GM21360 (cell line): Measurements from ENCODE around the gene USP40.

Experiments used
- ATAC-seq: cut with Tn5 transposase; IDR thresholded peaks from one replicate; pipeline ENCODE4 v1.9.1; 2021; ENCODE audit warnings: mild to moderate bottlenecking, moderate library complexity; ENCODE audit not compliant: unreplicated experiment

The USP40 gene

GRCh38 chr2:233501198-233502076 lies 65.1 kb downstream of the USP40 start:
- no peak for ATAC-seq

GRCh38 chr2:233499928-233500327 lies 66.7 kb downstream of the USP40 start:
- ATAC-seq: no peak

DNA sequence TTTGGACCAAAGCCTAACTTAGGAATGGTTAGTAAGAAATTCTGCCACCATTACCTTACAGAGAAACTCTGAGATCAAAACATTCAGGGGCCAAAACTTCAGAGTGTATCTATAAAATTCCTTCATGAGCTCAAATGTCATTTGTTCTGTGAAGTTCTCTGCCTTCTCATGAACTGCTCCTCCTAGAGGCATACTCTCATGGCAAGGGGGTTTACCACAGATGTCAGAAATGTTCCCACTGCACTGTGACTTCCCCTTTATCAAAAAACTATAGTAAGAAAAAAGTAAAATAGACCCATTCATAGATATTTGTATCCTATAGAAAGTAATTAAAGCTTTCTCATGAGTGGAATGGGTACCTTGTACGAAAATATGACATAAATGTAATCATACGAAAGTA lies 68.5 kb downstream of the USP40 start:
- no peak for ATAC-seq

DNA sequence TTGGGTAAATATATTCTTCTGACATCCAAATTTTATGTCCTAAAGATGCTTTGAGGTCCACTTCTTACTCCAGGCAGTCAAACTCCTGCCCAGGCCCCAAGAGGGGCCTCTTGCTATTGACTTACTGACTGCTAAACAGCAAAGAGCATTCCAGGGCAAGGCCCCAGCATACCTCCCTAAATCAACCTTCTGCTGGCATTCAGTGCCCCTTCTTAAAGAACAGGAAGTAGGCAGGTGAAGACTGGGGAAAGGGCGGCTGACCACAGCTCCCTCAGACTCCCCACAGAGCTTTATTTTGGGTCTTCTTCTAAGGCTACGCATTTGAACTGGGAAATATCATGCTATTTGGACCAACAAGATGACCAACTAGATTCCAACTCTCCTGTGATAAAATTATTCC lies 68.9 kb downstream of the USP40 start:
- no peak for ATAC-seq

GRCh38 chr2:233495503-233496496 lies 70.8 kb downstream of the USP40 start:
- ATAC-seq: no peak

DNA sequence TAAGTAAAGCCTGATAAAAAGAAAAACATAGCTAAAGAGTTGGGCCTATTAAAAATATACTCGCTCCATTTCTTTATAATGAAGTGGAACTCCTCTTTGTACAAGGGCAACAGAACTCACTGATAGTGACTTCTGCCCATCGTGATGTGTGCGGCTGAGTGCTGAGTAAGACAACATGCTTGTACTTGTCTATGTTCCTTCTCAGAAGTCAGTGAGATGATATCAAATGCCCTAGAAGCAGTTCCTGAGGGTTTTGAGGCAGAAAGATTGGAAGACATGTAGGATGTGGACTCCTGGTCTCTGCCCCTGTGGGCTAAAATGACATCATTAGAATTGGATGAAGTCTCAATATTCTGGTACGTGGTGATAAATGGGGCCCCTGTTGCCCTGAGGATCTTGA lies 73.8 kb downstream of the USP40 start:
- no peak for ATAC-seq

DNA sequence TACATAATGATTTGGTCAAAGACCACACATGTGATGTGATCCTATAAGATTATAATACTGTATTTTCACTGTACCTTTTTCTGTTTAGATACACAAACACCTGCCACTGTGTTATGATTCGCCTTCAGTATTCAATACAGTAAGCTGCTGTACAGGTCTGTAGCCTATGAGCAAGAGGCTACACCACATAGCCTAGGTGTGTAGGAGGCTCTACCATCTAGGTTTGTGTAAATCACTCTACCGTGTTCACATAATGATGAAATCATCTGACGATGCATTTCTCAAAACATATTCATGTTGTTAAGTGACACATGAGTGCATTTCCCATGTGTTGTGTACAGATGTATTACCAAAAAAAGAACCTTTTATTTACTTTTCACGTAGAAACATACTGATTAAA lies 74.5 kb downstream of the USP40 start:
- no peak for ATAC-seq

DNA sequence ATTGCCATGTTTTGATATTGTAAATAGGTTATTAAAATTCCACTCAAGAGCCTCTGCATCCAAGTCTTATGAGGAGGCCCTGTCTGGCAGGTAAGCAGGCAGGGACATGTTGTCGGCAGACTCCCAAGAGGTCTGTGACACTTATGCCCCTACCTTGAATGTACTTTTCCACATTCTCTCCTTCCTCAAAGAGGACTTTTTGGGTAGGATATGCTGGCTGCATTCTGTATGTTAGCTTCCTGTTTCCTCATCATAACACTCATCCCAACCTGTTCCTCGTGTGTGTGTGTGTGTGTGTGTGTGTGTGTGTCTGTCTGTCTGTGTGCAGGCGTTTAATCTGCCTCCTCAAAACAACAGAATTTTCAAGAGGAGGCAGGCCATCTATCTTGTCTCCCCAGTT lies 75.3 kb downstream of the USP40 start:
- no peak for ATAC-seq

- no peak for ATAC-seq
These were observed 75.8 kb downstream of the USP40 start for GRCh38 chr2:233490831-233491230.

- no peak for ATAC-seq
These were observed 76.9 kb downstream of the USP40 start for GRCh38 chr2:233489666-233490065.

GRCh38 chr2:233489143-233489542 lies 77.4 kb downstream of the USP40 start:
- no peak for ATAC-seq

DNA sequence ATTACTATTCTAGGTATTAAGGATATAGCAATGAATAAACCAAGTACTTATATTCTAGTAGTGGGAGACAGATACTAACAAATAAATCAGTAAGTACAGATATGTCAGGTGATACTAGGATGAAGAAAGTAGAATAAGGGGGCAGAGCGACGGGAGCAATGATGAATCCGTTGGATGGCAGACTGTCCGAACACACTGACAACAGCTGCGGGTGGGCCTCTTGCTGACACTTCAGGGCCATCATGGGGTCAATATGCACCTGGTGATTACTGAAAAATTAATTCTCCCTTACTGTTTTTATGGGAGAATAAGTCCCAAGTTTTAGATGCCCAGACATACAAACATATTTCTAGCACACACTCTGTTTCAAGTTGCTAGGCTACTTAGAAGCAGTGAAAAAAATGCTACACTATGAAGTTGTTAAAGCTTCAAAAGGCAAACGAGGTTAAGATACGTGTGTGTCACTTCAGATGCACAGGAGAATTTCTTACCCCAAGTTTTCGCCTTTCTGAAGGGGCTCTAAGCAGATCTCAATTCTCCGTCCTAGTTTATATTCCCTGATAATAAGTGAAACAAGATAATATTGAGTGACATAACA lies 78.7 kb downstream of the USP40 start:
- ATAC-seq: no peak

DNA sequence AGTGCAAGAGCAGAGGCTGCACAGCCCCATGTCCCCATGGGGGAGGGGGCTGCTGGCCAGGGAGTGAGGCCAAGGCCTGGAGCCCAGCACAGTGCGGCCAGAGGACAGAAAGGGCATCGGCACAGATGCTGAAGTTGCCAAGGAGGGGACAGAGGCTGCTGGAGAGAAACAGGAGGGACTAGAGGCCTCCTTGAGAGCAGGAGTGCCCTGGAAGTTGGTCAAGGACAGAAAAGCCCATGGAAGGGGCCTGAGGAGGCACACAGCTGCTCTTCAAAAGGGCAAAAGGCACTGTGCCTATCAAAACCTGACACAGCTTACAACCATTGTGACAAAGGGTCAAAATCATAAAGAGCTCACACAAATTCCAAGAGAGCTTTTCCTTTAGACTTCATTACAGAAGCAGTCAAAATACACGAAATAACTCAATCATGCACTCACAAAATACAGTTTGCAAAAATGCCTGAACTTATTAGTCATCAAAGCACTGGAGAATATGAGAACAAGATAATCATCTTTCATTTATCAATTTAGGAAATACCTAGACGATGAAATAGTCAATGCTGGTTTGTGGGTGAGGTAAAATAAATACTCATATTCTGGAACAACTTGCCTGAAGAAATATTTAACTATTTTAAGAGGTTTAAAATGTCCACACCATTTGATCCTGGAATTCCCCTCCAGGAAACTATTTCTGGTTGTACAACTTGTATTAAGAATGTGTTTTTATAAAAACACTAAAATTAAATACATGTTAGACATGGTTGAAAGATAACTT lies 79.6 kb downstream of the USP40 start:
- ATAC-seq: no peak

DNA sequence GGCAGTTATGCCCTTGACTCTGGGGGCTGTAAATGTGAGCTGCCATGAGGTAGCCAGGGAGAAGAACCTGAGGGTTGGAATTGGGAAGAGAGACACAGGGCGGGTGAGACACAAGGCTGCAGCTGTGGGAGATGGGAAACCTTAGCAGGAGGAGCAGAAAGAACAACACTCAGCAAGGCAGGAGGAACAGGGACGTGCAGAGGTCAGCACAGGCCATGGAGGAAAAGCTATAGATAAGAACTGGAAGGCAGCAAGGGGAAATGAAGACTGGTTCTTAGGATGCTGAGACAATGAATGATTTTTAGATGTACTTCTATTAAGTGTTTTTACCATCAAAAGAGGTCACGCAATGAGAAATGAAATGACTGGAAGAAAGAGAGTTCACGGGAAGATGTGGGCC lies 80.2 kb downstream of the USP40 start:
- ATAC-seq: no peak

- ATAC-seq: no peak
These were observed 80.9 kb downstream of the USP40 start for GRCh38 chr2:233485726-233486125.

- ATAC-seq: no peak
These were observed 84.0 kb downstream of the USP40 start for GRCh38 chr2:233482616-233483015.

DNA sequence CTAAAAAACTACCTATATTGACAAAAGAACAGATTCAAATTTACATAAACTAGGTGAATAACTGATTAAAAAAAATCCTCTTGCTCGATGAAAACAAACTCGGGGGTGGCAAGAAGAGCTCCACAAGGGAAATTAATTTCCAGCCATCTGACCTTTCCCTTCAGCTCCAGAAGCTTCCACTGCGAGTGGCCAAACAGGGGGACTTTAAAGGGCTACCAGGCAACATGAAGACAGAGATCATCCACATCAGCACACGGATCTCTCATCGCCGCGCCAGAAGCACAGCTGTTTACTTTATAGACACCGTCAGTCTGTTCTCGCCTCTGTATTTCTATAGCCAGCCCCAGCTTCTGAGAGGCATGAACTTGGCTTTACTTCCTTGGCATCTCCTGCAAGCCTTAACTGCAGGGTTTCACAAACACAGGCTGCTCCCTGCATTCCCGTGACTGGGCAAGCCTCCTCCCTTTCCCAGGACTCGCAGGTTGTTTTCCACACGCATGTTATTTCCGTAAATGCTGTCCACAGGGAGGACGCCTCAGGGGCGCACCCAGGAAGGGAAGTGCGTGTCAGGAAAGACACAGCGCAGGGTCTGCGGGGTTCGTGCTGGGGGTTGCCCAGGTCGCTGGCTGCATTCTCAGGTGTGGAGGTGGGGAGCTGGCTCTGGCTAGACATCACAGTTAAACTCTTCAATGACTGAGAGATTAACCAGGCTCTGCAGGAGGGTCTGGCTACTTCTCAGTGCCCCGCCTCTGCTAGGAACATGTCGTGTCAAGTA lies 85.0 kb downstream of the USP40 start:
- no peak for ATAC-seq

GRCh38 chr2:233480490-233481202 lies 85.9 kb downstream of the USP40 start:
- no peak for ATAC-seq
